ENCODE measurements around the gene SLC25A11.

The SLC25A11 gene

GRCh38 chr17:4960279-4960922 lies 20.6 kb upstream of the SLC25A11 start:
- no peaks in the 10 kb centered on the region for H3K27me3 ChIP-seq (ENCODE audit: low read length)
- no peaks in the 10 kb centered on the region for H4K20me1 ChIP-seq (ENCODE audit: low read depth, low read length)
- no peak overlapping the region for H3K9ac ChIP-seq (ENCODE audit: low read length)
- no peaks in the 10 kb centered on the region for H3K79me2 ChIP-seq (ENCODE audit: insufficient read depth, low read length)
- H3K4me2 ChIP-seq (ENCODE audit: low read depth, low read length, poor library complexity, severe bottlenecking): no peak overlapping the region
- no peaks in the 10 kb centered on the region for H3F3A ChIP-seq (ENCODE audit: insufficient read depth)
- H3K27ac ChIP-seq (ENCODE audit: low read depth, low read length): no peak overlapping the region
- no peaks in the 10 kb centered on the region for H3K36me3 ChIP-seq (ENCODE audit: low read length)
- H3K4me3 ChIP-seq (ENCODE audit: insufficient read depth, low read length, poor library complexity, severe bottlenecking): no peak overlapping the region
- H3K9me3 ChIP-seq (ENCODE audit: insufficient read depth, low read length): no peaks in the 10 kb centered on the region
- H2AFZ ChIP-seq (ENCODE audit: low read depth, low read length, severe bottlenecking): no peak overlapping the region
- TF ChIP-seq EZH2phosphoT487 (conservative IDR thresholded peaks at IDR 0.05; ENCODE audit: low read length) (no peak), CTCF (IDR thresholded peaks at IDR 0.05; ENCODE audit: insufficient read depth, low read length, poor library complexity, severe bottlenecking) (no peak)
- H3K9me2 ChIP-seq (replicated peaks; ENCODE audit: insufficient read depth, low read length): no peaks in the 10 kb centered on the region

- H4K20me1 ChIP-seq (ENCODE audit: low read depth, low read length): no peaks in the 10 kb centered on the region
- no peaks in the 10 kb centered on the region for H3K9me3 ChIP-seq (ENCODE audit: insufficient read depth, low read length)
- H3K9ac ChIP-seq (ENCODE audit: low read length): no peak overlapping the region
- H3K9me2 ChIP-seq (replicated peaks; ENCODE audit: insufficient read depth, low read length): no peaks in the 10 kb centered on the region
- no peak overlapping the region for H3K4me2 ChIP-seq (ENCODE audit: low read depth, low read length, poor library complexity, severe bottlenecking)
- H3F3A ChIP-seq (ENCODE audit: insufficient read depth): no peaks in the 10 kb centered on the region
- H3K27me3 ChIP-seq (ENCODE audit: low read length): no peaks in the 10 kb centered on the region
- H3K4me3 ChIP-seq (ENCODE audit: insufficient read depth, low read length, poor library complexity, severe bottlenecking): no peak overlapping the region
- no peaks in the 10 kb centered on the region for H3K79me2 ChIP-seq (ENCODE audit: insufficient read depth, low read length)
- H3K27ac ChIP-seq (ENCODE audit: low read depth, low read length): no peak overlapping the region
- H3K36me3 ChIP-seq (ENCODE audit: low read length): no peaks in the 10 kb centered on the region
- no peak overlapping the region for H2AFZ ChIP-seq (ENCODE audit: low read depth, low read length, severe bottlenecking)
- TF ChIP-seq EZH2phosphoT487 (conservative IDR thresholded peaks at IDR 0.05; ENCODE audit: low read length): no peak
- no peak for TF ChIP-seq CTCF (IDR thresholded peaks at IDR 0.05; ENCODE audit: insufficient read depth, low read length, poor library complexity, severe bottlenecking)
These were observed 19.6 kb upstream of the SLC25A11 start for GRCh38 chr17:4959261-4959965.

- no peak overlapping the region for H3K4me2 ChIP-seq (ENCODE audit: low read depth, low read length, poor library complexity, severe bottlenecking)
- no peak overlapping the region for H2AFZ ChIP-seq (ENCODE audit: low read depth, low read length, severe bottlenecking)
- no peaks in the 10 kb centered on the region for H3K36me3 ChIP-seq (ENCODE audit: low read length)
- H3K9me2 ChIP-seq (replicated peaks; ENCODE audit: insufficient read depth, low read length): no peaks in the 10 kb centered on the region
- no peaks in the 10 kb centered on the region for H3K79me2 ChIP-seq (ENCODE audit: insufficient read depth, low read length)
- H3K27ac ChIP-seq (ENCODE audit: low read depth, low read length): no peak overlapping the region
- H3F3A ChIP-seq (ENCODE audit: insufficient read depth): no peaks in the 10 kb centered on the region
- H3K27me3 ChIP-seq (ENCODE audit: low read length): no peaks in the 10 kb centered on the region
- no peak overlapping the region for H3K4me3 ChIP-seq (ENCODE audit: insufficient read depth, low read length, poor library complexity, severe bottlenecking)
- no peaks in the 10 kb centered on the region for H3K9me3 ChIP-seq (ENCODE audit: insufficient read depth, low read length)
- no peak overlapping the region for H3K9ac ChIP-seq (ENCODE audit: low read length)
- TF ChIP-seq EZH2phosphoT487 (conservative IDR thresholded peaks at IDR 0.05; ENCODE audit: low read length) (no peak), CTCF (IDR thresholded peaks at IDR 0.05; ENCODE audit: insufficient read depth, low read length, poor library complexity, severe bottlenecking) (no peak)
- no peaks in the 10 kb centered on the region for H4K20me1 ChIP-seq (ENCODE audit: low read depth, low read length)
These were observed 18.3 kb upstream of the SLC25A11 start for GRCh38 chr17:4958102-4958501.
